GM21723 (cell line): ENCODE data around the gene GYPB.
"Not testable (repeated sequence)": the region's sequence is repeated elsewhere in the genome, so short reads cannot be mapped to it uniquely, and the experiment has no call there.

ENCODE experiments used
- ATAC-seq: cut with Tn5 transposase; IDR thresholded peaks from one replicate; pipeline ENCODE4 v1.9.1; 2021; ENCODE audit warnings: mild to moderate bottlenecking, moderate library complexity; ENCODE audit not compliant: unreplicated experiment

Gene GYPB

GRCh38 chr4:143950185-143950584 lies 69.0 kb downstream of the GYPB start:
- ATAC-seq = not testable (repeated sequence)

- ATAC-seq = not testable (repeated sequence)
These were observed 71.7 kb downstream of the GYPB start for GRCh38 chr4:143947493-143947892.
